ENCODE results near the gene TDRD7.

Gene TDRD7

GRCh38 chr9:97412626-97413385 is 910 bp downstream of the TDRD7 start:
- H3K36me3 ChIP-seq (ENCODE audit: low read depth): no peaks in the 10 kb centered on the region
- no peak overlapping the region for H3K27ac ChIP-seq (ENCODE audit: poor library complexity, severe bottlenecking)
- DNase-seq (ENCODE audit: low spot score) (no peak), ATAC-seq (ENCODE audit: low read depth) (peak; percentile 36)
- peak overlapping the region; percentile 78 for H3K4me3 ChIP-seq (ENCODE audit: severe bottlenecking)
- peaks cover 2% of the 10 kb centered on the region for H3K9me3 ChIP-seq (ENCODE audit: severe bottlenecking)
- H3K27me3 ChIP-seq (ENCODE audit: insufficient read depth, poor library complexity, severe bottlenecking): no peaks in the 10 kb centered on the region
- no peaks in the 10 kb centered on the region for H3K4me1 ChIP-seq (ENCODE audit: insufficient read depth, poor library complexity, severe bottlenecking)
- no peak for TF ChIP-seq CTCF (IDR thresholded peaks at IDR 0.05; ENCODE audit: poor library complexity, severe bottlenecking)

GRCh38 chr9:97413462-97413861 is 1.6 kb downstream of the TDRD7 start:
- no peak for DNase-seq (ENCODE audit: low spot score)
- Histone ChIP-seq H3K4me3 (ENCODE audit: severe bottlenecking) (no peak overlapping the region), H3K4me1 (ENCODE audit: insufficient read depth, poor library complexity, severe bottlenecking) (no peaks in the 10 kb centered on the region), H3K27ac (ENCODE audit: poor library complexity, severe bottlenecking) (no peak overlapping the region), H3K27me3 (ENCODE audit: insufficient read depth, poor library complexity, severe bottlenecking) (no peaks in the 10 kb centered on the region), H3K36me3 (ENCODE audit: low read depth) (no peaks in the 10 kb centered on the region), H3K9me3 (ENCODE audit: severe bottlenecking) (peaks cover 2% of the 10 kb centered on the region)
- no peak for TF ChIP-seq CTCF (IDR thresholded peaks at IDR 0.05; ENCODE audit: poor library complexity, severe bottlenecking)
- ATAC-seq (ENCODE audit: low read depth): no peak

- ATAC-seq (ENCODE audit: low read depth): no peak
- Histone ChIP-seq H3K4me3 (ENCODE audit: severe bottlenecking) (no peak overlapping the region), H3K4me1 (ENCODE audit: insufficient read depth, poor library complexity, severe bottlenecking) (no peaks in the 10 kb centered on the region), H3K27me3 (ENCODE audit: insufficient read depth, poor library complexity, severe bottlenecking) (no peaks in the 10 kb centered on the region), H3K27ac (ENCODE audit: poor library complexity, severe bottlenecking) (no peak overlapping the region), H3K36me3 (ENCODE audit: low read depth) (no peaks in the 10 kb centered on the region), H3K9me3 (ENCODE audit: severe bottlenecking) (no peaks in the 10 kb centered on the region)
- DNase-seq (ENCODE audit: low spot score): no peak
- TF ChIP-seq CTCF (IDR thresholded peaks at IDR 0.05; ENCODE audit: poor library complexity, severe bottlenecking): no peak
Observed at GRCh38 chr9:97415146-97415545, 3.2 kb downstream of the TDRD7 start.

GRCh38 chr9:97418880-97419279 is 7.0 kb downstream of the TDRD7 start:
- Histone ChIP-seq H3K4me3 (ENCODE audit: severe bottlenecking) (no peak overlapping the region), H3K4me1 (ENCODE audit: insufficient read depth, poor library complexity, severe bottlenecking) (no peaks in the 10 kb centered on the region), H3K9me3 (ENCODE audit: severe bottlenecking) (no peaks in the 10 kb centered on the region), H3K27ac (ENCODE audit: poor library complexity, severe bottlenecking) (no peak overlapping the region), H3K27me3 (ENCODE audit: insufficient read depth, poor library complexity, severe bottlenecking) (no peaks in the 10 kb centered on the region), H3K36me3 (ENCODE audit: low read depth) (no peaks in the 10 kb centered on the region)
- ATAC-seq (ENCODE audit: low read depth) (no peak), DNase-seq (ENCODE audit: low spot score) (no peak)
- no peak for TF ChIP-seq CTCF (IDR thresholded peaks at IDR 0.05; ENCODE audit: poor library complexity, severe bottlenecking)

- Histone ChIP-seq H3K27ac (ENCODE audit: poor library complexity, severe bottlenecking) (no peak overlapping the region), H3K27me3 (ENCODE audit: insufficient read depth, poor library complexity, severe bottlenecking) (no peaks in the 10 kb centered on the region), H3K9me3 (ENCODE audit: severe bottlenecking) (no peaks in the 10 kb centered on the region), H3K4me3 (ENCODE audit: severe bottlenecking) (no peak overlapping the region), H3K4me1 (ENCODE audit: insufficient read depth, poor library complexity, severe bottlenecking) (no peaks in the 10 kb centered on the region), H3K36me3 (ENCODE audit: low read depth) (no peaks in the 10 kb centered on the region)
- peak; percentile 58; the same call in 2 of the 3 replicates for ATAC-seq (ENCODE audit: low read depth)
- no peak for TF ChIP-seq CTCF (IDR thresholded peaks at IDR 0.05; ENCODE audit: poor library complexity, severe bottlenecking)
- DNase-seq (ENCODE audit: low spot score): no peak
Observed at GRCh38 chr9:97419309-97419867, 7.5 kb downstream of the TDRD7 start.
